ENCODE data around the gene KCNK13.
"Not testable (repeated sequence)": the region's sequence is repeated elsewhere in the genome, so short reads cannot be mapped to it uniquely, and the experiment has no call there.

KCNK13 gene

GRCh38 chr14:90193925-90194324, 132.1 kb downstream of the KCNK13 start:
- Histone ChIP-seq H3K36me3 (no peaks in the 10 kb centered on the region), H3K4me3 (ENCODE audit: low read depth in 1 of 2, low read length in 1 of 2) (no peak overlapping the region), H3K9me3 (no peaks in the 10 kb centered on the region), H3K27ac (no peak overlapping the region), H3K4me1 (ENCODE audit: control insufficient read depth in 1 of 2, insufficient read depth in 1 of 2, low read depth in 1 of 2, low read length in 1 of 2) (no peaks in the 10 kb centered on the region), H3K27me3 (peaks cover 32% of the 10 kb centered on the region)
- TF ChIP-seq CTCF (IDR thresholded peaks at IDR 0.05), result no peak

GRCh38 chr14:90194706-90195105, 132.9 kb downstream of the KCNK13 start:
- no peak for TF ChIP-seq CTCF (IDR thresholded peaks at IDR 0.05)
- no peaks in the 10 kb centered on the region for H3K4me1 ChIP-seq (ENCODE audit: control insufficient read depth in 1 of 2, insufficient read depth in 1 of 2, low read depth in 1 of 2, low read length in 1 of 2)
- peaks cover 32% of the 10 kb centered on the region for H3K27me3 ChIP-seq
- H3K9me3 ChIP-seq, result no peaks in the 10 kb centered on the region
- H3K4me3 ChIP-seq (ENCODE audit: low read depth in 1 of 2, low read length in 1 of 2), result no peak overlapping the region
- no peak overlapping the region for H3K27ac ChIP-seq
- no peaks in the 10 kb centered on the region for H3K36me3 ChIP-seq

- no peak overlapping the region for H3K27ac ChIP-seq
- H3K4me3 ChIP-seq (ENCODE audit: low read depth in 1 of 2, low read length in 1 of 2), result no peak overlapping the region
- H3K4me1 ChIP-seq (ENCODE audit: control insufficient read depth in 1 of 2, insufficient read depth in 1 of 2, low read depth in 1 of 2, low read length in 1 of 2), result no peaks in the 10 kb centered on the region
- peaks cover 40% of the 10 kb centered on the region for H3K27me3 ChIP-seq
- no peaks in the 10 kb centered on the region for H3K9me3 ChIP-seq
- TF ChIP-seq CTCF (IDR thresholded peaks at IDR 0.05), result no peak
- H3K36me3 ChIP-seq, result no peaks in the 10 kb centered on the region
Observed at GRCh38 chr14:90198541-90199060, 136.8 kb downstream of the KCNK13 start.

- peaks cover 38% of the 10 kb centered on the region for H3K27me3 ChIP-seq
- not testable (repeated sequence) for H3K4me3 ChIP-seq (ENCODE audit: low read depth in 1 of 2, low read length in 1 of 2); H3K4me1 ChIP-seq (ENCODE audit: control insufficient read depth in 1 of 2, insufficient read depth in 1 of 2, low read depth in 1 of 2, low read length in 1 of 2); H3K36me3 ChIP-seq; H3K27ac ChIP-seq; H3K9me3 ChIP-seq
Observed at GRCh38 chr14:90200546-90200945, 138.8 kb downstream of the KCNK13 start.

GRCh38 chr14:90201344-90201743, 139.6 kb downstream of the KCNK13 start:
- H3K9me3 ChIP-seq, result no peaks in the 10 kb centered on the region
- H3K27me3 ChIP-seq, result peaks cover 30% of the 10 kb centered on the region
- no peak overlapping the region for H3K4me3 ChIP-seq (ENCODE audit: low read depth in 1 of 2, low read length in 1 of 2)
- H3K36me3 ChIP-seq, result no peaks in the 10 kb centered on the region
- no peaks in the 10 kb centered on the region for H3K4me1 ChIP-seq (ENCODE audit: control insufficient read depth in 1 of 2, insufficient read depth in 1 of 2, low read depth in 1 of 2, low read length in 1 of 2)
- TF ChIP-seq CTCF (IDR thresholded peaks at IDR 0.05), result no peak
- no peak overlapping the region for H3K27ac ChIP-seq

- Histone ChIP-seq H3K36me3 (no peaks in the 10 kb centered on the region), H3K9me3 (no peaks in the 10 kb centered on the region), H3K27ac (no peak overlapping the region), H3K27me3 (peaks cover 16% of the 10 kb centered on the region), H3K4me1 (ENCODE audit: control insufficient read depth in 1 of 2, insufficient read depth in 1 of 2, low read depth in 1 of 2, low read length in 1 of 2) (no peaks in the 10 kb centered on the region), H3K4me3 (ENCODE audit: low read depth in 1 of 2, low read length in 1 of 2) (no peak overlapping the region)
- no peak for TF ChIP-seq CTCF (IDR thresholded peaks at IDR 0.05)
Observed at GRCh38 chr14:90204516-90204915, 142.7 kb downstream of the KCNK13 start.
